HUDEP-2 (cell line): ENCODE measurements around the gene FCER1G.
"Not testable (repeated sequence)": the region's sequence is repeated elsewhere in the genome, so short reads cannot be mapped to it uniquely, and the experiment has no call there.

Source experiments
- DNase-seq, 76 experiments: peaks; one replicate each; lab custom pipeline; 2025; ENCODE audit not compliant: unreplicated experiment in 76 of 76; lab: John Stamatoyannopoulos, UW

FCER1G gene

DNA sequence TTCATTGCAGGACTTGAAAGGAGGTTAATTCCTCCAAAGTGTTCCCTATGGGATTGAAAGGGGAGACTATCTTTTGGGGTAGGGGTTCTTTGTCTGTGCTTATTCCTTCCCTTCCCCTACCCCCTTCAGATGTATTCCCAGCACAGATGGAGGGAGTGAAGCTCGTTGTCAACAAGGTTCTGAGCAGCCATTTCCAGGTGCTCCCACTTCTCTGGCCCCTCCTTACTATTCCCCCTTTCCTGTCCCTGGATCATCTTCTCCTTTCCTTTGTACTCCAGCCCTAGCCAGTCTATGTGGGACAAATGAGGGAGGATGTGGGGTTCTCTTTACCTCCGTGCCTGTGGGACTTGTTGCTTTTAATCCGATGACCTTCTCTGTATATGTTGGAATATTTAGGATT is 11.7 kb downstream of the FCER1G start:
- no peak for DNase-seq

DNA sequence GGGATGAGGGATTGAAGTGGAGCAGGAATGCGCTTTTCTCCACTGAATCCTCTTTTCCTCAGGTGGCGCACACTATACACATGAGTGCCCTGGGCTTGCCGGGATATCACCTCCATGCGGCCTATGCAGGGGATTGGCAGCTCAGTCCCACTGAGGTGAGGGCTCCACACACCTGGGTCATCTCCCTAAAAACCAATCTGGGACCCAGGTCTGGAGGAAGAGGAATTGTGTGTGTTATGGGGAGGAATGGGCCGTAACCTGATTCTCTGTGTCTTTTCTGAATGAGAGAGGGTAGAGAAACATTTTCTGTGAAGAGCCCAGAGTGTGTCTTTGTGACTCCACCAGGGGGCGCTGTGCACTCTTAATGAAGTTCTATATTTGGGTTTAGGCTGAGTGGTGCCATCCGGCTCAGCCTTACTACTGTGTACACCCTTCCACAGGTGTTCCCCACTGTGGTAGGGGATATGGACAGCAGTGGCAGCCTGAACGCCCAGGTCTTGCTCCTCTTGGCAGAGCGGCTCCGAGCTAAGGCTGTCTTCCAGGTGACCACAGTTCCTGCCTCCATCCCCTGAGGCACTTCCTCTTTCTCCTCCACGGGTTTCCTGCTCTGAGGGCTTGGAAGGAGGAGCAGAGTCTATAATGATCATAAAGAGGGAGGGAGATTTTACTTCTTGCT is 12.2 kb downstream of the FCER1G start:
- DNase-seq, result peak in 73 of 76 experiments; percentile 8 to 86 (median 66)

DNA sequence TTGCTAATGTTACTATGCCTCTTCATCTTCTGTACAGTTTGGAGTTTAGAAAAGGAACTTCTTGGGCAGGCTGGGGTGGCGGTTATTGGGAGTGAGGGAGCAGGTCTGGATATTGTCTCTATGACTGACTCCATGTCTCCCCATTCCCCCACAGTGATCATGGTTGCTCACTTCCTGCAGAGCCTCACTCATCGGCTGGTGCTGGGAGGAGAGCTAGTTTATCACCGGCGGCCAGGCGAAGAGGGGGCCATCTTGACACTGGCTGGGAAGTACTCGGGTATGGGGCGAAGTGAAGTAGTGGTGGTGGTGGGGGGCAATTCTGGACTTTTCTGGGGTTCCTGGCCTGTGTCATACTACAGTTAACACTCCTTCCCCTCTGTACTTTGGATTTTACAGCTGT is 12.9 kb downstream of the FCER1G start:
- no peak for DNase-seq

DNA sequence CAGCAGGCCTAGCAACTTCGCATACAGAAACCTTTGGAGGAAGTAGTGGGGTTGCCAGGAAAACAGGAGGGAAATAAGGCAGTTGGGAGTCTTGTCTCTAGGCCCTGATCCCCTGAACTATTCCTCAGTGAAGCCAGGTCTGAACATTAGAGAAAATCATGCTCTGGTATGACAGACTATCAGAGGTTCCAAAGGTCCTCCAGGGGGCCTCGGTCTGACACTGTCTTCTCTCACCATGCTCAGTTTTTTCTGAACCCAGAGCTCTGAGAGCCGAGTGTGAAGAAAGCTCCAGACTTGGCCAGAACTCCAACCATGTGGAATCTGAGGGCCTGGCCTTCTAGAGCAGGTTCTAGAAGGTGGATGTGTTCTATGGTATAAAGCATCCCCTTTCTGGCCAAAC is 14.8 kb downstream of the FCER1G start:
- peak in 3 of 76 experiments; percentile 7 to 21 (median 9) for DNase-seq

DNA sequence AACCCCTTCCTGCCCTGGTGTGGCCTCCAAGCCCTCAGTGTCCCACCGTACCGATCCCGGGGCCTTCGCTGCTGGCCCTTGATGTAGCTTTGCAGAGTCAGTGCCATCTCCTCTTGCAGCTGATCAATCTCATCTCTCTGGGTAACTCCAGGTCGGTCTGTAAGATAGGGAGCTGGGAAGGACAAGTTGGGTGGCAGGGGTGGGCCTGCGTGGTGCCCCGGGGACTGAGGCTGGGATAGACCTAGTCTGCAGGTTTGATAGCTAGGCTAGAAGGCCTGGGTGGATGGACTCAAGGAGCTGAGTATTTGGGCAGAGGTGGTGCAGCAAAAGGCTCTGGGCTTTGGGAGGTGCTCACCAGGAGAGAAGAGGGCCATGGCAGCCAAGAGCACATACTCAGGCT is 15.7 kb downstream of the FCER1G start:
- no peak for DNase-seq

DNA sequence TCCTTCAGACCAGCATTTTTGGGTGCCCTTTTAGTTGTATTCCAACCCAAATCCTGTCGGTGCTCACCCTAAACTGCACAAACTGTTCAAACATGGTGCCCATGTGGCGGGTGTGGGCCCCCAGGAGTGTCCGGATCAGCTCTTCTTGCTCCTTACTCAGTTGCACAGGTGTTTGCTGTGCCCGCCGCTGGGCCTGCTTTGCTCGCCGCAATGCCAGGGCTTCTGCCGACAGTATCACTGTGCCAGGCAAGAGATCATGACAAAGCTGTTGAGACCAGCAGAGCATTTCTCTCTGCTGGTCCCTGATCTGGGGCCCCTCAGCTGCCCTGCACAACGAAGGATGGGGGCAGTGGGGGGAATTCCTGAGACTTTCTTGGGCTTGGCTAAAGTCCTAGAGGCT is 18.0 kb downstream of the FCER1G start:
- DNase-seq, result no peak

DNA sequence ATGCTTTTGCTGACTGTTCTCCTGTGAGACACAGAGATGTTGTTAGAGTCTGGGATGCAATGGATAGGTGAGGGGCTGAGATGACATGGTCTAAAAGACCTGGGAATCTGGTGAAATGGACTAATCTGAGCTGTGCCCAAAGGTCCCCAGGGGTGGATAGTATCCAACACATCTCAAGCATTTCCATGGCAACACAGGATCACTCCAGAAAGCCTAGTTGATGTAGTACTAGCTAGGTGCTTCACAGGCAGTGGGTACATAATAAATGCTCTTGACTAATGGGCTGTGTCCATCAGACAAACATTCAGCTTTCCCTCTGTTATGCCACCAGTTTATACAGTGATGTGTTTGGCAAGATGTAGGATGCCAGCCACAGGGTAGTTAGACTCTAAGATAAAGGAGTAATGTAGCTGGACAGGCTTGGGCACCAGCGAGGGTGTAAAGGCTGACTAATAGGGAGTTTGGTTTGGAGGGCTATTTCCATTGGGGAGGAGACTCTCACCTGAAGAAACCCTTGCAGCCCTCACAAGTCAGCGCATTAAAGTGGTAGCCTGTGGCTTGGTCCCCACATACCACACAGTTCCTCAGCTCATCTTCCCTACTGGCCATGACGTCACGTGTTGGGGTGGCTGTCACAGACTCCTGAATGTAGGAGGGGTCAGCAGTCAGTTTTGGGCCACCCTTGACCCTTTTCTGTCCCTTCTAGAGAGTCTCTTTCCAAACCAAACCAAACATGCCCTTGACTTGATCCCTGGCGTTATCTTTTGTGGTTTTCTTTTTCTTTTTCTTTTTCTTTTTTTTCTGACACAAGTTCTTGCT is 21.1 kb downstream of the FCER1G start:
- DNase-seq, result no peak

DNA sequence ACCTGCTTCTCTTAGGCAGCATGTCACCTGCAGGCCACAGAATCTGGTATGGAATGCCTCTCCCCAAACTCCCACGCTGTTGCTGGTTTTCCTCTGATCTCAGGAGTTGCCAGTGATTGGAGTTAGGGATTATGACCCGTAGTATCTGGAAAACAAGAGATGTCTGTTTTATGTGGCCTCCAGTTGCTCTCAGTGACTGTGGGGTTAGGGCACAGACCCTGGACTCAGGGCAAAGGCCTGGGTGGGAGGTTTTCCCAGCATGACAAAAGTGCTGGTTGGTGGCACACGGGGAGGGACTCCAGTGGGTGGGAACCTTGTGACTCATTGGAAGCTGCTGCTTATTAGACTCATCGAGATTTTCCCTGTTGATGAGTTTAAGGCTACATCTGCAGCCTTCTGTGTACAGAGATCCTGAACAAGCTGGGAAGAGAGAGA is 23.0 kb downstream of the FCER1G start, which contains the start of gene NR1I3:
Gene NR1I3 (minus strand): TSS at position 165 of the 435 bp plus-strand sequence. CDS start 1,638 bp downstream, outside the sequence.
- no peak for DNase-seq

DNA sequence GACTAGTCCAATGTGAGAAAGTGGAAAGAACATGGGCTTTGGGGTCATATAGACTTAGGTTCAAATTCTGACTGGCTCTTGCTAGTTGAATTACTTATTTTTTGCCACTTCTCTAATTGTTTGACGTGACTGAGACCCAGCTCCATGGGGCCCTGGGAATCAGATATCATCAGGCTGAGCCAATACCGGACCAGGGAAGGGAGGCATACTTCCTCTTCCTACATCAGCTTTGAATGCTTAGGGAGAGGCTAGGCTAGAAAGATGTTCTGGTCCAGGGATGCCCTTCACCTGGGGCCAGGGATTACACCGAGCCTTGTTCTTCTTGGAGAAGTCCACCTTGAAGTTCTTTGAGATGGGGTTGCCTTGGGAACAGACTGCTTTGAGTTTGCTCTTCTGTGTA is 26.6 kb downstream of the FCER1G start:
- no peak for DNase-seq

DNA sequence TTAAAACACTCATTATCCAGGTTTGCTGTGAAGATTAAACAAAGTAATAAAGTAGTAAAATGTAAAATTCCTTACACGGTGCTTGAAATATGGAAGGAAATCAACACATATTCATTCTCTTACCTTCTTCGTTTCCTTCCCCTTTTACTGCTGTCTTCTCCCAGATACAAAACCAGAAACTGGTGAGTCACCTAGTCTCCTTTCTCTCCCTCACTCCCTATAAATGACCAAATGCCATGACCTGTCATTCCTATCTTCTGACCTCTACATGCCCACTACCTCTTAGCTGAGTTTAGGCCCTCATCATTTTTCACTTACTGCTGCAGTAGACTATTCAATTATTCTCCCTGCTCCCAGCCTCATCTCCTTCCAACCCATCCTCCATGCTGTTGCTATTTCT is 27.2 kb downstream of the FCER1G start:
- no peak for DNase-seq

DNA sequence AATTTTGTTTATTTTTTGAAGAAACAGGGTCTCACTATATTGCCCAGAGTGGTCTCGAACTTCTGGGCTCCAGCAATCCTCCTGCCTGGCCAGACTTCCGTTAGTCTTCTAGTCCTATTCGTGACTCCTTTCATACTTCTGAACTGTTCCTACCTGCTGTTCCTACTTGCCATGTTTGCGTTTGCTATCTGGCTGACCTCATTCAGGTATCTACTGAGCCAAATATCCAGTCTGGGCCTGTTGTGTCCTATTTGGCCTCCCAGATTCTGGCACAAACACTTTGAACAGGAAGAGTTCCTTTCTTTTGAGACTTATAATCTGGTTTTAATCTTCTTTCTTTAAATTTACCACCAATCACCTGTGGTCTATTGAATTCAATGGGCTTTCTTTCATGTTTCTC is 29.8 kb downstream of the FCER1G start:
- no peak for DNase-seq

DNA sequence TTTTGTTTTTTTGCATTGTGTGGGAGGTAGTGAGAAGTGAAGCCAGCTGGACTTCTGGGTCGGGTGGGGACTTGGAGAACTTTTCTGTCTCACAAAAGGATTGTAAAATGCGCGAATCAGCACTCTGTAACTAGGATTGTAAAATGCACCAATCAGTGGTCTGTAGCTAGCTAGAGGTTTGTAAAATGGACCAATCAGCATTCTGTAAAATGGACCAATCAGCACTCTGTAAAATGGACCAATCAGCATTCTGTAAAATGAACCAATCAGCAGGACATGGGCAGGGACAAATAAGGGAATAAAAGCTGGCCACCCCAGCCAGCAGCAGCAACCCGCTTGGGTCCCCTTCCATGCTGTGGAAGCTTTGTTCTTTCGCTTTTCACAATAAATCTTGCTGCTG is 35.0 kb downstream of the FCER1G start:
- not testable (repeated sequence) for DNase-seq

DNA sequence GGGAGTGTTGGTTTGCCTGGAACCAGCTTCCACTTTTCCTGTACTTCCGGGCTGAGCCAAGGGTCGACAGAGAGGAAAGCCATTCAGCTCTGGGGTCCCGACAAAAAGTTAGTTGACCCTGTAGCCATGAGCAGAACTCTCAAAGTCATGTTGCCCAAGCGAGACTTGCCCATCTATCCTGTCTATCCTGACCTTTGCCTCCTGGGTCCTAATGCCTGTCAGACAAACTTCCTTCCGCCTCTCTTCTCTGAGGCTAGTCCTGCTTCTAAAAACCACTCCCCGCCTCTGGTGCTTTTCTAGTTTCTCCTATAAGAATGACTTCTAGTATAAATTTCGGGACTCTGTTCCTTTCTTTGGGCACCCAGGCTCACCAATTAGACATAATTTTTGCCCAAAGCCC is 35.7 kb downstream of the FCER1G start:
- no peak for DNase-seq

DNA sequence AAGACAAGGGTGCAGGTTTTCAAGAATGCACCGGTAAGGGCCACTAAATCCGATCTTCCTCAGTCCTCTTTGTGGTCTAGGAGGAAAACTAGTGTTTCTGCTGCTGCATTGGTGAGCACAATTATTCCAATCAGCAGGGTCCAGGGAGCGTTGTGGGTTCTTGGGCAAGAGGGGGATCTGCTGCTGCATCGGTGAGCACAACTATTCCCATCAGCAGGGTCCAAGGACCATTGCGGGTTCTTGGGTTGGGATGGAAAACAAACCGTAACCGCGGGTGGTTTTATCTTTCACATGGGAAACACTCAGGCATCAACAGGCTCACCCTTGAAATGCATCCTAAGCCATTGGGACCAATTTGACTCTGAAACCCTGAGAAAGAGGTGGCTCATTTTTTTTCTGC is 36.5 kb downstream of the FCER1G start:
- no peak for DNase-seq

DNA sequence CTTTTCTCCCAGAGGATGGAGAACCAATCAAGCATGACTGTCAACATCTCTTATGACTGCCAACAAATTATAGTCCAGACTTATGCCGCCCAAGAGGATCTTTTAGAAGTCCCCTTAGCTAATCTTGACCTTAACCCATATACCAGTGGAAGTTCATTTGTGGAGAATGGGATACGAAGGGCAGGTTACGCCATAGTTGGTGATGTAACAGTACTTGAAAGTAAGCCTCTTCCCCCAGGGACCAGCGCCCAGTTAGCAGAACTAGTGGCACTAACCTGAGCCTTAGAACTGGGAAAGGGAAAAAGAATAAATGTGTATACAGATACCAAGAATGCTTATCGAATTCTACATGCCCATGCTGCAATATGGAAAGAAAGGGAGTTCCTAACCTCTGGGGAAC is 40.2 kb downstream of the FCER1G start:
- not testable (repeated sequence) for DNase-seq

DNA sequence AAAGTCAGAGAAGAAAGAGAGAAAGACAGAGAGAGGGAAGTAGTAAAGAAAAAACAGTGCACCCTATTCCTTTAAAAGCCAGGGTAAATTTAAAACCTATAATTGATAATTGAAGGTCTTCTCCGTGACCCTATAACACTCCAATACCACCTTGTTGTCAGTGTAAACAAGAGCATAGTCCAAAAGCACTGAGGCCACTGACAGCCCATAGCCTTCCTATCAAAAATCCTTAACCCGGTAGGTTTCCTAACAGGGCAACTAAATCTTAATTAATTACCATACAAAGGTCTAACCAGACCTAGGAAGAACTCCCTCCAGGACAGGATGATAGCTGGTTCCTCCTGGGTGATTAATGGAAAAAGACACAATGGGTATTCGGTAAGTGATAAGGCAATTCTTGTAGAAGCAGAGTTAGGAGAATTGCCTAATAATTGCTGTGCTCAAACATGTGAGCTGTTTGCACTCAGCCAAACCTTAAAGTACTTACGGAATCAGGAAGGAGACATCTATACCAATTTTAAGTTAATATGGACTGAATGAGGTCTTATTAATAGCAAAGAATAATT is 40.9 kb downstream of the FCER1G start:
- not testable (repeated sequence) for DNase-seq

DNA sequence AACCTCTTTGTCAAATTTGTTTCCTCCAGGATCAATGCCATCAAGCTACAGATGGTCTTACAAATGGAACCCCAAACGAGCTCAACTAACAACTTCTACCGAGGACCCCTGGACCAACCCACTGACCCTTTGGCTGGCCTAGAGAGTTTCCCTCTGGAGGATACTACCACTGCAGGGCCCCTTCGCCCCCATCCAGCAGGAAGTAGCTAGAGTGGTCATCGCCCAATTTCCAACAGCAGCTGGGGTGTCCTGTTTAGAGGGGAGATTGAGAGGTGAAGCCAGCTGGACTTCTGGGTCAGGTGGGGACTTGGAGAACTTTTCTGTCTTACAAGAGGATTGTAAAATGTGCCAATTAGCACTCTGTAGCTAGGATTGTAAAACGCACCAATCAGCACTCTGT is 42.0 kb downstream of the FCER1G start:
- not testable (repeated sequence) for DNase-seq

DNA sequence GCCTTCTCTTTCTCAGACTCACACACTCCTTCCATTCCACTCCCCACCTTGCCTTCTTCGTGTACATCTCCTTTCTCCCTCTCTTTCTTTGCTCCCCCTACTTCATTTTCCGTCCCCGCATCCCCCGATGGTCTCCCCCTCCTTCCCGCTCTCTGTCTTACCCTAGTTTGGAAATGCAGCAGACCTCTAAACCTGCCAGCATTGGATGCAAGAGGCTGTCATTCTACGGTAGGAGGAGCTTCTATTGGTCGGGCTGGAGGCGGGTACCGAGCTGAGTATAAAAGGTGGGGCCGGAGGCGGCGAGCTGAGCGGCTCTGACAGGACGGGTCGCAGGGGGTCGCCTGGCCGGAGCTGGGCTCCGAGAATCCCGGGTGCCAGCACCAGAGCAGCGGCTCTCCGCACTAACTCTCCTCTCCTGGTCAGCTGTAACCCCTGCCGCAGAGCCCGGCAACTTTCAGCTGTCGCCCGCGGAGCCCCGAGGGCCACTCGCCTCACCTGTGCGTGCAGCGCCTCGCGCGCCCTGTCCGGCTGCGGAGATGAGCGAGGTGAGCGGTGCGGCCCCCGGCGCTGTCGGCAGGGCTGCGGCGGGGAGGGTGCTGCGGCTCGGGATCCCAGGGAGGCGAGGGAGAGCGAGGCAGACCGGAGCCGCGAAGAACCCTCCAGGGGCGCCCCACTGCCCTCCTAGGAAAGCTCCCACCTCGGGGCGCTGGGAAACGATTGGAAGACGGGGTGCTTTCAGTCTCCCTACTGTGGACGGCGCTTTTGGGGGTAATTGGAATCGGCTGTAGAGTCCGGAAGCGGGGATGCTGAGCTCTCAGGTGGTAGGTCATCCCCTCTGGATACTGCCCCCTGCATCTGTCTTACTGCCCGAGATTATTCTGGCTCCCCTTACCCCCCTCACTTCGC is 43.6 kb downstream of the FCER1G start, which contains the start of gene PCP4L1:
Gene PCP4L1 (plus strand): TSS at position 307 of the 906 bp plus-strand sequence. CDS start 230 bp downstream, at position 537.
- peak in 2 of 76 experiments; percentile 5 to 6 for DNase-seq

DNA sequence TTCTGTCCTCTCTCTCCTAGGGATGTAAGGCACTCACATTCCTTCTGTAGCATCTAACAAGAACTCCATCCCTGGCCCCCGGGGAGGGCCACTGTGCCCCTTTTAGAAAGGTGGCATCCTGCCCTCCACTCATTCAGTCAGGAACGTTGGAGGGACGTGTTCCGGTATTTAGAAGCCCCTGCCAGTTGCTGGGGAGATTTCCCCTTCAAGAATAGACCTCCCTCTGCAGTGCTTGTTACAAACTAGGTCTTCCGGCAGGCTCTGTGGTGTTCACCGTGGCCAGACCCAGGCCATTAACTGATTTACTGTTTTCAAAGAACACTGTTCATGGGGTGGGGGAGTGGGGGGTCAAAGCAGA is 44.2 kb downstream of the FCER1G start:
- DNase-seq, result no peak

DNA sequence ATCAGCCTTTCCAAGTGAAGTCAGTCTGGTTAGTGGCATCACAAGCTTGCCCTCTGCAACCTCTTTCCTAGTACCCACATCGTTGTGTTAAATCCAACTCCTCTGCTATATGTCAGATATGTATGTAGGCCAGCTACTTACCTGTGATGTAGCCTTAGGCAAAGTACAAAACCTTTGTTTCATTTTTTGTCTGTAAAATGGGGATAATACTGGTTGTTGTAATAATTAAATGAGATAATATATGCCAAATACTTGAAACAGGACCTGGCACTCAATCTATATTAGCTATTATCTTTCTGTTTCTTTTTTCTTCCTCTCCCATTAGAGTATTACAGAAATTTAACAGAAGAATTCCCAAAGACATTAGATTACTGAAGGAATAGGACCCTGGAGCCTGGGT is 44.7 kb downstream of the FCER1G start:
- DNase-seq, result no peak
